HepG2 (cell line): ENCODE results near the gene CENPL. TPM values are rescaled to one million over a fixed set of nuclear protein-coding genes. Genes with fewer than 3 reads are reported as not detected.

ENCODE experiments used
- ARNT2 ChIP-seq: sonication (generic); formaldehyde crosslinking; IDR thresholded peaks from 2 replicates; pipeline ENCODE4 v1.8.0; 2022; ENCODE audit warnings: mild to moderate bottlenecking, low read depth, missing genetic modification reagents, moderate library complexity
- ATM ChIP-seq: fragments of 450-650 bp; IDR thresholded peaks from 2 replicates; pipeline ENCODE4 v1.7.1; 2017; ENCODE audit warnings: mild to moderate bottlenecking, borderline replicate concordance
- BATF2 ChIP-seq: sonication (generic); formaldehyde crosslinking; IDR thresholded peaks from 2 replicates; pipeline ENCODE4 v1.8.0; 2022; ENCODE audit warnings: mild to moderate bottlenecking, missing genetic modification reagents, moderate library complexity
- BHLHE40 ChIP-seq: IDR thresholded peaks from 2 replicates; pipeline ENCODE4 v1.6.1; 2011; ENCODE audit warnings: low read length, improper control_type of control experiment
- CREB3 ChIP-seq: sonication (generic); formaldehyde crosslinking; IDR thresholded peaks from 2 replicates; pipeline ENCODE4 v1.5.0; 2020; ENCODE audit warnings: missing genetic modification reagents
- DBP ChIP-seq: sonication (generic); formaldehyde crosslinking; IDR thresholded peaks from 2 replicates; pipeline ENCODE4 v1.4.0; 2020; ENCODE audit warnings: missing genetic modification reagents; ENCODE audit errors: not compliant biosample characterization
- ELF1 ChIP-seq: sonication (generic); formaldehyde crosslinking; IDR thresholded peaks from 2 replicates; pipeline ENCODE4 v1.4.0; 2020; ENCODE audit warnings: missing genetic modification reagents
- GATAD1 ChIP-seq: IDR thresholded peaks from 2 replicates; pipeline ENCODE4 v1.6.1; 2016; ENCODE audit warnings: missing genetic modification reagents, missing compliant biosample characterization
- HDAC2 ChIP-seq: sonication (generic); formaldehyde crosslinking; IDR thresholded peaks from 2 replicates; pipeline ENCODE4 v1.4.0; 2020; ENCODE audit warnings: missing genetic modification reagents
- IRF2 ChIP-seq: IDR thresholded peaks from 2 replicates; pipeline ENCODE4 v1.6.1; 2018; ENCODE audit warnings: missing genetic modification reagents, missing compliant biosample characterization
- KLF6 ChIP-seq: IDR thresholded peaks from 2 replicates; pipeline ENCODE4 v1.8.0; 2016; ENCODE audit warnings: missing biosample characterization, missing genetic modification reagents
- MYC ChIP-seq: sonication (generic); formaldehyde crosslinking; IDR thresholded peaks from 2 replicates; pipeline ENCODE4 v1.9.0; 2021; ENCODE audit warnings: missing genetic modification reagents, borderline replicate concordance
- NFYB ChIP-seq: sonication (generic); formaldehyde crosslinking; IDR thresholded peaks from 2 replicates; pipeline ENCODE4 v1.4.0; 2020; ENCODE audit warnings: missing genetic modification reagents
- POGK ChIP-seq: sonication (generic); formaldehyde crosslinking; conservative IDR thresholded peaks from 2 replicates; pipeline ENCODE4 v1.8.0; 2022; ENCODE audit warnings: mild to moderate bottlenecking, moderate library complexity, missing genetic modification reagents
- RBFOX2 ChIP-seq: fragments of 200-400 bp; formaldehyde crosslinking; IDR thresholded peaks from 2 replicates; pipeline ENCODE4 v1.6.1; 2017; ENCODE audit warnings: low read depth, mild to moderate bottlenecking, low read length
- THYN1 ChIP-seq: sonication (generic); formaldehyde crosslinking; IDR thresholded peaks from 2 replicates; pipeline ENCODE4 v1.8.1; 2023; ENCODE audit warnings: low read depth, mild to moderate bottlenecking, moderate library complexity, missing genetic modification reagents, borderline replicate concordance
- ZNF18 ChIP-seq: sonication (generic); formaldehyde crosslinking; IDR thresholded peaks from 2 replicates; pipeline ENCODE4 v1.8.0; 2022; ENCODE audit warnings: mild to moderate bottlenecking, missing genetic modification reagents; ENCODE audit not compliant: insufficient replicate concordance
- ZNF20 ChIP-seq: sonication (generic); formaldehyde crosslinking; IDR thresholded peaks from 2 replicates; pipeline ENCODE4 v1.4.0; 2020; ENCODE audit warnings: mild to moderate bottlenecking, moderate library complexity, missing genetic modification reagents
- ZNF224 ChIP-seq: sonication (generic); formaldehyde crosslinking; IDR thresholded peaks from 2 replicates; pipeline ENCODE4 v1.5.0; 2020; ENCODE audit warnings: mild to moderate bottlenecking, missing genetic modification reagents
- ZNF274 ChIP-seq: sonication (generic); formaldehyde crosslinking; IDR thresholded peaks from 2 replicates; pipeline ENCODE4 v1.5.1; 2020; ENCODE audit warnings: mild to moderate bottlenecking, missing genetic modification reagents
- ZNF567 ChIP-seq: sonication (generic); formaldehyde crosslinking; IDR thresholded peaks from 2 replicates; pipeline ENCODE4 v1.8.1; 2023; ENCODE audit warnings: mild to moderate bottlenecking, missing genetic modification reagents, borderline replicate concordance
- ZNF644 ChIP-seq: IDR thresholded peaks from 2 replicates; pipeline ENCODE4 v1.6.1; 2016; ENCODE audit warnings: low read depth
- ZNF83 ChIP-seq: sonication (generic); formaldehyde crosslinking; IDR thresholded peaks from 2 replicates; pipeline ENCODE4 v1.4.0; 2020; ENCODE audit warnings: missing genetic modification reagents, mild to moderate bottlenecking, borderline replicate concordance
- polyA plus RNA-seq, 8 experiments: library from polyadenylated mRNA; depleted of rRNA in 3 of 8; stranded (reverse) in 7 of 8; unstranded in 1 of 8; fragments of >200 nt; fragmentation: Illumina TruSeq in 4 of 8; extraction: Trizol in 4 of 8; gene quantifications; 2 replicates each; pipeline versions ENCODE4 v1.2.1 to v1.2.3, GENCODE V29; 2011 to 2016; ENCODE audit warnings: low read depth in 4 of 8, missing spikeins in 1 of 8, mixed read lengths in 1 of 8; ENCODE audit not compliant: insufficient read depth in 1 of 8
- total RNA-seq, 5 experiments: library from RNA; depleted of rRNA; stranded (reverse); fragments of >200 nt; fragmentation: Illumina TruSeq; extraction: Trizol; gene quantifications; 2 replicates each; pipeline ENCODE4 v1.2.3, GENCODE V29; 2016; ENCODE audit warnings: low read depth in 1 of 5

Gene CENPL
- total and polyA plus RNA-seq, 2 of the 13 experiments (the other 11 are each of a cell fraction or from before 2014, with no cell fraction given), result 4.4 to 14.2 TPM

- TF ChIP-seq HDAC2 (no peak), IRF2 (CRISPR knock-in tag) (no peak), NFYB (CRISPR knock-in tag) (no peak), RBFOX2 (peak; percentile 72), POGK (CRISPR knock-in tag) (0 out of 2 replicates have a peak, but pooled peaks have one; percentile 13), ZNF274 (CRISPR knock-in tag) (no peak), ATM (no peak), ARNT2 (CRISPR knock-in tag) (peak; percentile 11), ZNF20 (CRISPR knock-in tag) (0 out of 2 replicates have a peak, but pooled peaks have one; percentile 64), ZNF644 (CRISPR knock-in tag) (no peak), DBP (CRISPR knock-in tag) (no peak), ZNF224 (CRISPR knock-in tag) (peak; percentile 47; the same call in 1 of the 2 replicates), GATAD1 (CRISPR knock-in tag) (no peak), ZNF567 (CRISPR knock-in tag) (0 out of 2 replicates have a peak, but pooled peaks have one; percentile 8), BATF2 (CRISPR knock-in tag) (no peak), ELF1 (CRISPR knock-in tag) (no peak), THYN1 (CRISPR knock-in tag) (0 out of 2 replicates have a peak, but pooled peaks have one; percentile 37), KLF6 (CRISPR knock-in tag) (no peak), ZNF83 (CRISPR knock-in tag) (0 out of 2 replicates have a peak, but pooled peaks have one; percentile 20), ZNF18 (CRISPR knock-in tag) (no peak), MYC (CRISPR knock-in tag) (peak; percentile 80; the same call in 1 of the 2 replicates), BHLHE40 (peak; percentile 50; the same call in 1 of the 2 replicates), CREB3 (no peak)
Measured at GRCh38 chr1:173867141-173867752, 42.6 kb upstream of the CENPL start (continued).
